WTC11 (cell line): Measurements from ENCODE around the gene KCNN4.

Source experiments
- CTCF ChIP-seq: fragments of 200-600 bp; IDR thresholded peaks from 2 replicates; pipeline ENCODE4 v1.8.0; 2022; ENCODE audit warnings: antibody characterized with exemption
- ELF4 ChIP-seq: sonication (generic); formaldehyde crosslinking; IDR thresholded peaks from 2 replicates; pipeline ENCODE4 v1.8.1; 2022; ENCODE audit warnings: low read depth, mild to moderate bottlenecking, moderate library complexity, missing genetic modification reagents
- FOXK1 ChIP-seq: sonication (generic); formaldehyde crosslinking; IDR thresholded peaks from 2 replicates; pipeline ENCODE4 v1.8.0; 2022; ENCODE audit warnings: mild to moderate bottlenecking, moderate library complexity, missing genetic modification reagents
- HMGXB4 ChIP-seq: sonication (generic); formaldehyde crosslinking; IDR thresholded peaks from 2 replicates; pipeline ENCODE4 v1.8.1; 2023; ENCODE audit warnings: mild to moderate bottlenecking, moderate library complexity, missing genetic modification reagents
- JUN ChIP-seq: sonication (generic); formaldehyde crosslinking; IDR thresholded peaks from 2 replicates; pipeline ENCODE4 v1.8.0; 2023; ENCODE audit warnings: mild to moderate bottlenecking, missing genetic modification reagents
- TP53 ChIP-seq: sonication (generic); formaldehyde crosslinking; IDR thresholded peaks from 2 replicates; pipeline ENCODE4 v1.8.1; 2023; ENCODE audit warnings: mild to moderate bottlenecking, missing genetic modification reagents

- TF ChIP-seq CTCF (no peak), HMGXB4 (no peak), JUN (CRISPR knock-in tag) (no peak), FOXK1 (no peak), TP53 (CRISPR knock-in tag) (no peak), ELF4 (CRISPR knock-in tag) (no peak)
These were observed 39.5 kb upstream of the KCNN4 start for GRCh38 chr19:43820098-43820883.
